ENCODE measurements around the gene PTBP2.
A peak's percentile ranks its signal among the peaks of the same experiment; 100 is the strongest.

PTBP2 gene

GRCh38 chr1:96721416-96722160, at the start of gene PTBP2:
PTBP2 (plus strand) TSS chr1:96721784; CDS start chr1:96721865, 81 bp downstream.
- DNase-seq = peak; percentile 80 to 82

- no peak for DNase-seq
Measured at GRCh38 chr1:96674915-96675314, 46.7 kb upstream of the PTBP2 start.

- DNase-seq = no peak
Measured at GRCh38 chr1:96682056-96682455, 39.5 kb upstream of the PTBP2 start.

- no peak for DNase-seq
Measured at GRCh38 chr1:96683931-96684330, 37.7 kb upstream of the PTBP2 start.

GRCh38 chr1:96684744-96685143, 36.8 kb upstream of the PTBP2 start:
- no peak for DNase-seq

GRCh38 chr1:96688767-96689166, 32.8 kb upstream of the PTBP2 start:
- peak; percentile 7 to 34 for DNase-seq

GRCh38 chr1:96695954-96696353, 25.6 kb upstream of the PTBP2 start:
- no peak for DNase-seq

GRCh38 chr1:96698342-96698983, 23.1 kb upstream of the PTBP2 start:
- no peak for DNase-seq

- no peak for DNase-seq
Measured at GRCh38 chr1:96703186-96703585, 18.4 kb upstream of the PTBP2 start.

- DNase-seq = no peak
Measured at GRCh38 chr1:96707023-96707422, 14.6 kb upstream of the PTBP2 start.

GRCh38 chr1:96708482-96708881, 13.1 kb upstream of the PTBP2 start:
- DNase-seq = no peak

GRCh38 chr1:96710708-96711477, 10.7 kb upstream of the PTBP2 start:
- DNase-seq = no peak

GRCh38 chr1:96713649-96714048, 7.9 kb upstream of the PTBP2 start:
- DNase-seq = no peak

- DNase-seq = no peak
Measured at GRCh38 chr1:96714881-96715280, 6.7 kb upstream of the PTBP2 start.

- no peak for DNase-seq
Measured at GRCh38 chr1:96715482-96715881, 6.1 kb upstream of the PTBP2 start.

GRCh38 chr1:96721053-96721415, 550 bp upstream of the PTBP2 start:
- DNase-seq = no peak

GRCh38 chr1:96722161-96722922, 758 bp downstream of the PTBP2 start:
- peak; percentile 8 to 35 for DNase-seq

GRCh38 chr1:96722958-96723357, 1.4 kb downstream of the PTBP2 start:
- no peak for DNase-seq

- no peak for DNase-seq
Measured at GRCh38 chr1:96723377-96723776, 1.8 kb downstream of the PTBP2 start.

GRCh38 chr1:96723936-96724335, 2.4 kb downstream of the PTBP2 start:
- no peak for DNase-seq

- DNase-seq = no peak
Measured at GRCh38 chr1:96727860-96728259, 6.3 kb downstream of the PTBP2 start.

- no peak for DNase-seq
Measured at GRCh38 chr1:96730574-96731298, 9.2 kb downstream of the PTBP2 start.

Data from NCI-H2081 (cell line).